Fibroblast of the aortic adventitia (primary cell): ENCODE results near the gene ARHGEF33. TPM values are rescaled to one million over a fixed set of nuclear protein-coding genes. Genes with fewer than 3 reads are reported as not detected.

Source experiments
- DNase-seq: peaks from one replicate; pipeline ENCODE4 v3.0.0-alpha.2; 2010; ENCODE audit warnings: low read depth
- H3K4me3 ChIP-seq: 2 replicates; pipeline ENCODE4 v1.5.1; 2011; ENCODE audit warnings: low read depth, mild to moderate bottlenecking, control low read depth, low read length, moderate library complexity
- total RNA-seq: library from RNA; depleted of rRNA; stranded (reverse); fragments of >200 nt; gene quantifications from 2 replicates; pipeline ENCODE4 v1.2.3, GENCODE V29; 2012; ENCODE audit warnings: low replicate concordance
- TF ChIP-seq, protein P1 (sequence below): IDR thresholded peaks from 2 replicates; pipeline ENCODE4 v1.5.1; 2011; ENCODE audit warnings: mild to moderate bottlenecking, low read length, control low read depth, inconsistent platforms; ENCODE audit not compliant: insufficient read depth

ARHGEF33 gene
- total RNA-seq: 0.25 and 0.54 TPM in 2 replicates

DNA sequence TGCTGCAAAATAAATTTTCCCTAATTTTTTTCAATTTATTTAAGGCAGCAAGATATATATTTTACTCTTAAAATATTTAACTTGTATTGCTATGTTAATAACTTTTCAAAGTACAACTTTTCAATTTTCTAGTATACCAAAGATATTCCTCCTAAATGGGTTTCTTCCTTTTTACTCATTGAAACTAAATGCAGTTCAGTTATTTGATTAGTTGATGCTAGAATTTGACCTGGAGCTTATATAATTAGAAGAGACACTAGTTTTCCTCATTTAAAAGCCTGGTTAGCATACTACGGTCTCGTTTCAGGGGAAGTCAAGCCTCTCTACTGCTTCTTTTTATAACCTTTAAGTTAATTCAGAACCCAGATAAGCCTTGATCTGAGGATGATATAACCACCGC is at the start of gene ARHGEF33:
TSS of gene ARHGEF33 (plus strand) at position 301 of the 400 bp plus-strand sequence. CDS start 29,573 bp downstream, outside the sequence.
- no peak for DNase-seq
- no peak within 1 kb of the TSS for H3K4me3 ChIP-seq
- TF ChIP-seq, protein P1, sequence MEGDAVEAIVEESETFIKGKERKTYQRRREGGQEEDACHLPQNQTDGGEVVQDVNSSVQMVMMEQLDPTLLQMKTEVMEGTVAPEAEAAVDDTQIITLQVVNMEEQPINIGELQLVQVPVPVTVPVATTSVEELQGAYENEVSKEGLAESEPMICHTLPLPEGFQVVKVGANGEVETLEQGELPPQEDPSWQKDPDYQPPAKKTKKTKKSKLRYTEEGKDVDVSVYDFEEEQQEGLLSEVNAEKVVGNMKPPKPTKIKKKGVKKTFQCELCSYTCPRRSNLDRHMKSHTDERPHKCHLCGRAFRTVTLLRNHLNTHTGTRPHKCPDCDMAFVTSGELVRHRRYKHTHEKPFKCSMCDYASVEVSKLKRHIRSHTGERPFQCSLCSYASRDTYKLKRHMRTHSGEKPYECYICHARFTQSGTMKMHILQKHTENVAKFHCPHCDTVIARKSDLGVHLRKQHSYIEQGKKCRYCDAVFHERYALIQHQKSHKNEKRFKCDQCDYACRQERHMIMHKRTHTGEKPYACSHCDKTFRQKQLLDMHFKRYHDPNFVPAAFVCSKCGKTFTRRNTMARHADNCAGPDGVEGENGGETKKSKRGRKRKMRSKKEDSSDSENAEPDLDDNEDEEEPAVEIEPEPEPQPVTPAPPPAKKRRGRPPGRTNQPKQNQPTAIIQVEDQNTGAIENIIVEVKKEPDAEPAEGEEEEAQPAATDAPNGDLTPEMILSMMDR: no peak

DNA sequence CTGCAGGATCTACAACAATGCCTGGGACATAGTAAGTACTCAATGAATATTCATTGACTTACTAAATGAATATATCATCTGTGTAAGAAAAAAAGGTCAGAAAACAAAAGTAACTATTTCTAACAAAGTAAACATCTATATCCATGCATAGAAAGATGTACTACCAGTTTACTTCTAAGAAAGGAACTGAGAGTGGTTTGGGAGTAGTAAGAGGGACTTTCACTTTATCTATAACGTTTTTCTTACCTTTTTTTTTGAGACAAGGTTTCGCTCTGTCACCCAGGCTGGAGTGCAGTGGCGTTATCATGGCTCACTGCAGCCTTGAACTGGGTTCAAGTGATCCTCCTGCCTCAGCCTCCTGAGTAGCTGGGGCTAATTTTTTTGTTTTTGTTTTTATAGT is 39.6 kb upstream of the ARHGEF33 start:
- DNase-seq: no peak
- TF ChIP-seq, protein P1: no peak
- H3K4me3 ChIP-seq: no peak overlapping the region

DNA sequence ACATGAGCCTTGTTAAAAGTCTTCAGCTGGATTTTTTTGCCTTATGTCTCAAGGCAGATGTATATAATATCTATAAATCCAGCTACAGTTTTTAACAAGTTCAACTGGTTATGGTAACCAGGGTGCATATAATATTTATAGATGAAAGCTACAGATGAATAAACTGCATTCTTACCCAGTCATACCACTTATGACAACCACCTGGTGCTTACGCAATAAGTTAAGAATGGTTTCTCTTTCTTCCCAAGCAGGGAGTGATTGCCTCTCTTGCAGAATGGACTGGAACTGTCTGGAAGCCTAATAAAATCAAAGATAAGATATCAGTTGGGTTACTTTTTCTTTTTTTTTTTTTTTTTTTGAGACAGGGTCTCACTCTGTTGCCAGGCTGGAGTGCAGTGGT is 33.5 kb upstream of the ARHGEF33 start:
- H3K4me3 ChIP-seq: no peak overlapping the region
- DNase-seq: peak; percentile 35
- TF ChIP-seq, protein P1: no peak

DNA sequence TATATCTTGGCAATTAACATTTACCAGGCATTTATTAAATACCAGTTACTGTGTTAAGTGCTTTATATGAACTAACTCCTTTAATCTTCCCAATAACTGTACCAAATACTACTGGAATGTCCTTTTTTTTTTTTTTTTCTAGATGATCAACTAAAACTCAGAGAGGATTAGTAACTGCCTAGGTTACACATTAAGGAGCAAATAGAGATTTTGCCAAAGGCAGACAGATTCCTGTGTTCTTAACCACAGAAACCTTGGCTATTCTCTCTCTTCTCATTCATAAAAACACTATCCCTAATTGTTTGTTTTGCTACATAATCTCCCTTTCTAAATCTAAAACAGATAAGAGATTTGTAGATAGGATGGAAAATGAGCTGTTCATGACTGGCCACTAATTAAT is 27.2 kb upstream of the ARHGEF33 start:
- no peak for DNase-seq
- TF ChIP-seq, protein P1: no peak
- no peak overlapping the region for H3K4me3 ChIP-seq

DNA sequence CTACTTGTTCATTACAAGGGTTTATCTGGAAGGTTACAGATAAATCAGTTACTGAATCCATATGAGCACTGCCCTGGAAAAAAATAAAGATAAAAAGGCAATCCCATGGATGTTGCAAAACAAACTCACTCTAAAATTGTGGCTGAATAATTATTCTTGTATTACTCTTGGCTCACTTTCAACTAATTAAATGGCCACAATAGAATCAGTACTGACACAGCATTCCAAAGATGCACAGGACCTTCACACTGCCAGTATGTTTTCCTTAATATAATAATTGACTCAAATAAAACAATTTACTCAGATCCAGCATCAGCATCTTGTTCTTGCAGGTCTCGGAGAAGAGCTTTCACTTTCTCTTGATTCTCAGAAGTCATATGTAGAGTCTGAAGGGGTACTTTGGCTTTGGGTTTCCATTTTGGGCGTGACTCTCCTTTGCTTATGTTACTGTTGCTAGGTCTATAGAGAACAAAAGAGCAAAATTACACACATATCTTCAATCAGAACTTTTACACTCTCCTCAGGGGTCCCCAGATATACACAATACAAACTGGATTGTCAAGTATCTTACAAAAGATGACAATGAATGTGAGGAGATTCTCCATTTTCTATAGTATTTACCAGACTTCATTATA is 26.5 kb upstream of the ARHGEF33 start:
- no peak for DNase-seq
- H3K4me3 ChIP-seq: no peak overlapping the region
- TF ChIP-seq, protein P1: no peak

DNA sequence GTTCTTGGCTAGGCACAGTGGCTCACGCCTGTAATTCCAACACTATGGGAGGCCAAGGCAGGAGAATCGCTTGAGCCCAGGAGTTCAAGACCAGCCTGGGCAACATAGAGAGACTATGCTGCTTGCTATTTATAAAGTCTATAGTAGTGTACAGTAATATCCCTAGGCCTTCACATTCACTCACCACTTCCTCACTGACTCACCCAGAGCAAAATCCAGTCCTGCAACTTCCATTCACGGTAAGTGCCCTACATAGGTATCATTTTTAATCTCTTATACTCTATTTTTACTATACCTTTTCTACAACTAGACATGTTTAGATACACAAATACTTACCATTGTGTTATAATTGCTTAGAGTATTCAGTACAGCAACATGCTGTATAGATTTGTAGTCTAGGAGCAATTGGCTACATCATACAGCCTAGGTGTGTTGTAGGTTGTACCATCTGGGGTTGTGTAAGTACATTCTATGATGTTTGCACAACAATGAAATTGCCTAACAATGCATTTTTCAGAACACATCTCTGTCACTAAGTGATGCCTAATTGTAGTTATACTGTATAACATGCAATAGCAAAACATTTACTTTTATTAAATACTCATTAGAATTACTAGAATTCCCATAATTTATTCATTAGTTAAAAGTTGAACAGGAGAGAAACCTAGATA is 22.8 kb upstream of the ARHGEF33 start:
- TF ChIP-seq, protein P1: no peak
- H3K4me3 ChIP-seq: no peak overlapping the region
- DNase-seq: no peak
